HepG2 (cell line): Measurements from ENCODE around the gene ARHGAP33. TPM values are rescaled to one million over a fixed set of nuclear protein-coding genes. Genes with fewer than 3 reads are reported as not detected.
A peak's percentile ranks its signal among the peaks of the same experiment; 100 is the strongest.

Source experiments
- ARID3A ChIP-seq: IDR thresholded peaks from 2 replicates; pipeline ENCODE4 v1.6.1; 2012; ENCODE audit warnings: low read depth, low read length, improper control_type of control experiment
- DPF2 ChIP-seq: sonication (generic); formaldehyde crosslinking; IDR thresholded peaks from 2 replicates; pipeline ENCODE4 v1.4.0; 2020; ENCODE audit warnings: mild to moderate bottlenecking, low read depth, missing genetic modification reagents, borderline replicate concordance
- GABPB1 ChIP-seq: IDR thresholded peaks from 2 replicates; pipeline ENCODE4 v1.6.1; 2016; ENCODE audit warnings: mild to moderate bottlenecking, missing genetic modification reagents, moderate library complexity, missing compliant biosample characterization
- RBM39 ChIP-seq: fragments of 200-400 bp; formaldehyde crosslinking; IDR thresholded peaks from one replicate; pipeline ENCODE4 v1.6.1; 2018; ENCODE audit warnings: antibody characterized with exemption, mild to moderate bottlenecking, low read depth, low read length; ENCODE audit not compliant: poor library complexity, severe bottlenecking
- SIX1 ChIP-seq: sonication (generic); formaldehyde crosslinking; IDR thresholded peaks from 2 replicates; pipeline ENCODE4 v1.4.0; 2020; ENCODE audit warnings: missing genetic modification reagents, borderline replicate concordance
- SMYD3 ChIP-seq: sonication (generic); formaldehyde crosslinking; IDR thresholded peaks from 2 replicates; pipeline ENCODE4 v1.8.1; 2023; ENCODE audit warnings: mild to moderate bottlenecking, missing genetic modification reagents
- SYNCRIP ChIP-seq: fragments of 200-400 bp; formaldehyde crosslinking; IDR thresholded peaks from 2 replicates; pipeline ENCODE4 v1.6.1; 2018; ENCODE audit warnings: mild to moderate bottlenecking, low read depth, low read length; ENCODE audit not compliant: insufficient read depth
- THAP9 ChIP-seq: sonication (generic); formaldehyde crosslinking; IDR thresholded peaks from 2 replicates; pipeline ENCODE4; 2020; ENCODE audit warnings: missing genetic modification reagents, mild to moderate bottlenecking, borderline replicate concordance
- XBP1 ChIP-seq: sonication (generic); formaldehyde crosslinking; IDR thresholded peaks from 2 replicates; pipeline ENCODE4 v1.5.0; 2020; ENCODE audit warnings: missing genetic modification reagents
- ZEB1 ChIP-seq: IDR thresholded peaks from 2 replicates; pipeline ENCODE4 v1.6.1; 2012; ENCODE audit warnings: mild to moderate bottlenecking, low read depth, inconsistent platforms; ENCODE audit not compliant: insufficient replicate concordance
- ZNF232 ChIP-seq: sonication (generic); formaldehyde crosslinking; IDR thresholded peaks from 2 replicates; pipeline ENCODE4 v1.4.0; 2020; ENCODE audit warnings: missing genetic modification reagents, borderline replicate concordance
- ZNF496 ChIP-seq: sonication (generic); formaldehyde crosslinking; IDR thresholded peaks from 2 replicates; pipeline ENCODE4 v1.8.1; 2023; ENCODE audit warnings: mild to moderate bottlenecking, moderate library complexity, missing genetic modification reagents; ENCODE audit not compliant: insufficient replicate concordance
- ZNF644 ChIP-seq: IDR thresholded peaks from 2 replicates; pipeline ENCODE4 v1.6.1; 2016; ENCODE audit warnings: low read depth
- ZSCAN12 ChIP-seq: sonication (generic); formaldehyde crosslinking; IDR thresholded peaks from 2 replicates; pipeline ENCODE4 v1.9.0; 2021; ENCODE audit warnings: mild to moderate bottlenecking, missing genetic modification reagents
- polyA plus RNA-seq, 8 experiments: library from polyadenylated mRNA; depleted of rRNA in 3 of 8; stranded (reverse) in 7 of 8; unstranded in 1 of 8; fragments of >200 nt; fragmentation: Illumina TruSeq in 4 of 8; extraction: Trizol in 4 of 8; gene quantifications; 2 replicates each; pipeline versions ENCODE4 v1.2.1 to v1.2.3, GENCODE V29; 2011 to 2016; ENCODE audit warnings: low read depth in 4 of 8, missing spikeins in 1 of 8, mixed read lengths in 1 of 8; ENCODE audit not compliant: insufficient read depth in 1 of 8
- total RNA-seq, 5 experiments: library from RNA; depleted of rRNA; stranded (reverse); fragments of >200 nt; fragmentation: Illumina TruSeq; extraction: Trizol; gene quantifications; 2 replicates each; pipeline ENCODE4 v1.2.3, GENCODE V29; 2016; ENCODE audit warnings: low read depth in 1 of 5
- TF ChIP-seq, protein P1 (sequence below): sonication (generic); formaldehyde crosslinking; IDR thresholded peaks from 2 replicates; pipeline ENCODE4 v1.4.0; 2020; ENCODE audit warnings: mild to moderate bottlenecking, missing genetic modification reagents
- TF ChIP-seq, protein P2 (sequence below): sonication (generic); formaldehyde crosslinking; conservative IDR thresholded peaks from 2 replicates; pipeline ENCODE4 v1.4.0; 2020; ENCODE audit warnings: missing genetic modification reagents

Gene ARHGAP33
- total and polyA plus RNA-seq, 2 of the 13 experiments (the other 11 are each of a cell fraction or from before 2014, with no cell fraction given) = 1.3 to 2.7 TPM

GRCh38 chr19:35740423-35741202 lies 34.8 kb upstream of the ARHGAP33 start (continued):
- no peak for TF ChIP-seq RBM39
- TF ChIP-seq, protein P1, sequence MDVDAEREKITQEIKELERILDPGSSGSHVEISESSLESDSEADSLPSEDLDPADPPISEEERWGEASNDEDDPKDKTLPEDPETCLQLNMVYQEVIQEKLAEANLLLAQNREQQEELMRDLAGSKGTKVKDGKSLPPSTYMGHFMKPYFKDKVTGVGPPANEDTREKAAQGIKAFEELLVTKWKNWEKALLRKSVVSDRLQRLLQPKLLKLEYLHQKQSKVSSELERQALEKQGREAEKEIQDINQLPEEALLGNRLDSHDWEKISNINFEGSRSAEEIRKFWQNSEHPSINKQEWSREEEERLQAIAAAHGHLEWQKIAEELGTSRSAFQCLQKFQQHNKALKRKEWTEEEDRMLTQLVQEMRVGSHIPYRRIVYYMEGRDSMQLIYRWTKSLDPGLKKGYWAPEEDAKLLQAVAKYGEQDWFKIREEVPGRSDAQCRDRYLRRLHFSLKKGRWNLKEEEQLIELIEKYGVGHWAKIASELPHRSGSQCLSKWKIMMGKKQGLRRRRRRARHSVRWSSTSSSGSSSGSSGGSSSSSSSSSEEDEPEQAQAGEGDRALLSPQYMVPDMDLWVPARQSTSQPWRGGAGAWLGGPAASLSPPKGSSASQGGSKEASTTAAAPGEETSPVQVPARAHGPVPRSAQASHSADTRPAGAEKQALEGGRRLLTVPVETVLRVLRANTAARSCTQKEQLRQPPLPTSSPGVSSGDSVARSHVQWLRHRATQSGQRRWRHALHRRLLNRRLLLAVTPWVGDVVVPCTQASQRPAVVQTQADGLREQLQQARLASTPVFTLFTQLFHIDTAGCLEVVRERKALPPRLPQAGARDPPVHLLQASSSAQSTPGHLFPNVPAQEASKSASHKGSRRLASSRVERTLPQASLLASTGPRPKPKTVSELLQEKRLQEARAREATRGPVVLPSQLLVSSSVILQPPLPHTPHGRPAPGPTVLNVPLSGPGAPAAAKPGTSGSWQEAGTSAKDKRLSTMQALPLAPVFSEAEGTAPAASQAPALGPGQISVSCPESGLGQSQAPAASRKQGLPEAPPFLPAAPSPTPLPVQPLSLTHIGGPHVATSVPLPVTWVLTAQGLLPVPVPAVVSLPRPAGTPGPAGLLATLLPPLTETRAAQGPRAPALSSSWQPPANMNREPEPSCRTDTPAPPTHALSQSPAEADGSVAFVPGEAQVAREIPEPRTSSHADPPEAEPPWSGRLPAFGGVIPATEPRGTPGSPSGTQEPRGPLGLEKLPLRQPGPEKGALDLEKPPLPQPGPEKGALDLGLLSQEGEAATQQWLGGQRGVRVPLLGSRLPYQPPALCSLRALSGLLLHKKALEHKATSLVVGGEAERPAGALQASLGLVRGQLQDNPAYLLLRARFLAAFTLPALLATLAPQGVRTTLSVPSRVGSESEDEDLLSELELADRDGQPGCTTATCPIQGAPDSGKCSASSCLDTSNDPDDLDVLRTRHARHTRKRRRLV (CRISPR knock-in tag) = peak; percentile 73
- TF ChIP-seq SIX1 = no peak
- TF ChIP-seq ZNF644 (CRISPR knock-in tag) = no peak
- no peak for TF ChIP-seq ARID3A
- TF ChIP-seq SMYD3 = peak; percentile 59; the same call in 1 of the 2 replicates
- TF ChIP-seq ZEB1 = peak; percentile 81
- TF ChIP-seq GABPB1 = peak; percentile 77
- no peak for TF ChIP-seq SYNCRIP
- TF ChIP-seq ZNF496 = no peak
- TF ChIP-seq THAP9 (CRISPR knock-in tag) = peak; percentile 28; the same call in 1 of the 2 replicates
- no peak for TF ChIP-seq ZSCAN12 (CRISPR knock-in tag)
- no peak for TF ChIP-seq DPF2 (CRISPR knock-in tag)
- no peak for TF ChIP-seq ZNF232 (CRISPR knock-in tag)
- TF ChIP-seq, protein P2, sequence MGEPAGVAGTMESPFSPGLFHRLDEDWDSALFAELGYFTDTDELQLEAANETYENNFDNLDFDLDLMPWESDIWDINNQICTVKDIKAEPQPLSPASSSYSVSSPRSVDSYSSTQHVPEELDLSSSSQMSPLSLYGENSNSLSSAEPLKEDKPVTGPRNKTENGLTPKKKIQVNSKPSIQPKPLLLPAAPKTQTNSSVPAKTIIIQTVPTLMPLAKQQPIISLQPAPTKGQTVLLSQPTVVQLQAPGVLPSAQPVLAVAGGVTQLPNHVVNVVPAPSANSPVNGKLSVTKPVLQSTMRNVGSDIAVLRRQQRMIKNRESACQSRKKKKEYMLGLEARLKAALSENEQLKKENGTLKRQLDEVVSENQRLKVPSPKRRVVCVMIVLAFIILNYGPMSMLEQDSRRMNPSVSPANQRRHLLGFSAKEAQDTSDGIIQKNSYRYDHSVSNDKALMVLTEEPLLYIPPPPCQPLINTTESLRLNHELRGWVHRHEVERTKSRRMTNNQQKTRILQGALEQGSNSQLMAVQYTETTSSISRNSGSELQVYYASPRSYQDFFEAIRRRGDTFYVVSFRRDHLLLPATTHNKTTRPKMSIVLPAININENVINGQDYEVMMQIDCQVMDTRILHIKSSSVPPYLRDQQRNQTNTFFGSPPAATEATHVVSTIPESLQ (CRISPR knock-in tag) = no peak
- no peak for TF ChIP-seq XBP1
